ENCODE measurements around the gene KIF12. TPM values are rescaled to one million over a fixed set of nuclear protein-coding genes. Genes with fewer than 3 reads are reported as not detected.

KIF12 gene
- total and polyA plus RNA-seq, 2 of the 13 experiments (the other 11 are each of a cell fraction or from before 2014, with no cell fraction given), result 1.8 to 12.5 TPM

- TF ChIP-seq ZSCAN31 (CRISPR knock-in tag; IDR thresholded peaks at IDR 0.05; ENCODE audit: low read depth) (peak; percentile 41; the same call in 1 of the 2 replicates), ZSCAN9 (CRISPR knock-in tag; IDR thresholded peaks at IDR 0.05; ENCODE audit: borderline replicate concordance) (no peak), MXI1 (IDR thresholded peaks at IDR 0.05; ENCODE audit: borderline replicate concordance, low read depth, low read length) (no peak), CHD2 (IDR thresholded peaks at IDR 0.05; ENCODE audit: low read depth, low read length) (no peak), KLF12 (CRISPR knock-in tag; IDR thresholded peaks at IDR 0.05; ENCODE audit: borderline replicate concordance) (no peak), ZGPAT (CRISPR knock-in tag; IDR thresholded peaks at IDR 0.05) (no peak; the same call in 1 of the 2 replicates), KLF15 (CRISPR knock-in tag; IDR thresholded peaks at IDR 0.05; ENCODE audit: borderline replicate concordance) (no peak), ZNF580 (CRISPR knock-in tag; IDR thresholded peaks at IDR 0.05; ENCODE audit: borderline replicate concordance, low read depth) (no peak), ZNF136 (CRISPR knock-in tag; IDR thresholded peaks at IDR 0.05; ENCODE audit: low read depth) (no peak), NRL (CRISPR knock-in tag; IDR thresholded peaks at IDR 0.05; ENCODE audit: borderline replicate concordance) (no peak), STAT5B (CRISPR knock-in tag; IDR thresholded peaks at IDR 0.05) (no peak), ARID2 (CRISPR knock-in tag; IDR thresholded peaks at IDR 0.05; ENCODE audit: borderline replicate concordance) (peak; percentile 40; the same call in 1 of the 2 replicates), ERF (CRISPR knock-in tag; IDR thresholded peaks at IDR 0.05) (no peak), TAF1 (CRISPR knock-in tag; IDR thresholded peaks at IDR 0.05) (no peak), ZBTB33 (CRISPR knock-in tag; IDR thresholded peaks at IDR 0.05) (no peak), ZSCAN5A (CRISPR knock-in tag; IDR thresholded peaks at IDR 0.05; ENCODE audit: borderline replicate concordance) (no peak; the same call in 1 of the 2 replicates), ETV5 (CRISPR knock-in tag; IDR thresholded peaks at IDR 0.05; ENCODE audit: borderline replicate concordance) (no peak), HES4 (CRISPR knock-in tag; IDR thresholded peaks at IDR 0.05; ENCODE audit: borderline replicate concordance) (no peak), IKZF1 (IDR thresholded peaks at IDR 0.05) (no peak), NFIC (IDR thresholded peaks at IDR 0.05; ENCODE audit: low read length) (peak; percentile 44; the same call in 1 of the 2 replicates), ATF2 (CRISPR knock-in tag; IDR thresholded peaks at IDR 0.05) (0 out of 2 replicates have a peak, but pooled peaks have one; percentile 10), ZNF670 (CRISPR knock-in tag; IDR thresholded peaks at IDR 0.05; ENCODE audit: borderline replicate concordance) (0 out of 2 replicates have a peak, but pooled peaks have one; percentile 60), FOXJ3 (CRISPR knock-in tag; IDR thresholded peaks at IDR 0.05; ENCODE audit: borderline replicate concordance) (no peak), ZSCAN21 (CRISPR knock-in tag; IDR thresholded peaks at IDR 0.05; ENCODE audit: borderline replicate concordance) (peak; percentile 20; the same call in 1 of the 2 replicates)
Observed at GRCh38 chr9:114059047-114059803, 39.9 kb downstream of the KIF12 start (continued).
